Right lobe of liver (tissue), 6 donors: ENCODE results near the gene PRLHR. TPM values are rescaled to one million over a fixed set of nuclear protein-coding genes. Genes with fewer than 3 reads are reported as not detected.
A peak's percentile ranks its signal among the peaks of the same experiment; 100 is the strongest.

ENCODE experiments used
- ATAC-seq, 4 donors: fragments of 200-7000 bp; cut with Tn5 transposase; one replicate each; pipeline ENCODE4 v1.9.1; 2020; ENCODE audit warnings: mild to moderate bottlenecking in 4 of 4, moderate library complexity in 4 of 4
- DNase-seq, 3 donors: peaks; one replicate each; pipeline ENCODE4 v3.0.0-alpha.2; 2020
- H3K27ac ChIP-seq, 3 donors: fragments of 200-600 bp; one replicate each; pipeline ENCODE4 v1.8.0; 2022
- H3K27me3 ChIP-seq, 2 donors: fragments of 200-600 bp; one replicate each; pipeline ENCODE4 v1.8.0; 2022
- H3K36me3 ChIP-seq, 4 donors: fragments of 200-600 bp; sonication (generic) in 1 of 4; one replicate each; pipeline versions ENCODE4 v1.5.1 to v1.8.0; 2017 to 2022; ENCODE audit warnings: control low read depth in 1 of 4
- H3K4me1 ChIP-seq, 4 donors: fragments of 200-600 bp; sonication (generic) in 1 of 4; one replicate each; pipeline versions ENCODE4 v1.5.1 to v1.8.0; 2017 to 2022; ENCODE audit warnings: control low read depth in 1 of 4
- H3K4me3 ChIP-seq, 3 donors: fragments of 200-600 bp; one replicate each; pipeline ENCODE4 v1.8.0; 2022
- H3K9me3 ChIP-seq, 4 donors: fragments of 200-600 bp; sonication (generic) in 1 of 4; one replicate each; pipeline versions ENCODE4 v1.5.1 to v1.8.0; 2017 to 2022; ENCODE audit warnings: control low read depth in 1 of 4
- CTCF ChIP-seq, 4 donors: fragments of 200-600 bp in 3 of 4; fragments of 450-650 bp in 1 of 4; IDR thresholded peaks; one replicate each; pipeline versions ENCODE4 v1.5.1 to v1.8.0; 2016 to 2022; ENCODE audit warnings: antibody characterized with exemption in 4 of 4, mild to moderate bottlenecking in 2 of 4
- POLR2A ChIP-seq: fragments of 450-650 bp; IDR thresholded peaks from one replicate; pipeline ENCODE4 v1.6.1; 2017; ENCODE audit warnings: antibody characterized with exemption, mild to moderate bottlenecking
- WGBS: methylation state at CpG from one replicate; pipeline ENCODE4 v1.1.6; 2018; ENCODE audit warnings: low coverage, low lambda C conversion rate; ENCODE audit not compliant: insufficient coverage; ENCODE audit errors: missing lambda C conversion rate; 5-methylcytosine and 5-hydroxymethylcytosine counted together
- intact Hi-C, 2 donors: fragments of 100-400 bp; cut with DNase I; formaldehyde crosslinking; loops; one replicate each; pipeline versions ENCODE4 v1.11.2 to v1.14.1; 2022
- total RNA-seq, 6 experiments: library from RNA; depleted of rRNA in 2 of 6; stranded (reverse); fragments of >200 nt in 2 of 6; fragmentation: NEBNext Ultra II Directional in 3 of 6; extraction: Animal tissue kit (Norgen Biotek cat#: 25700) in 3 of 6; gene quantifications; one replicate each; pipeline versions ENCODE4 v1.1.0 to v1.2.4, GENCODE V29; 2016 to 2023
- donor health status: DM: no; HTN: yes; CAD: no.
- donor health status: DM: no; HTN: no; CAD: no.
- donor health status: DM: no; HTN: no; CAD: no.
- donor health status: DM: no; HTN: yes; CAD: no.
- donor health status: DM: no; HTN: yes; CAD: no.

The PRLHR gene
- total RNA-seq, 6 experiments from 2014 or later: not detected

DNA sequence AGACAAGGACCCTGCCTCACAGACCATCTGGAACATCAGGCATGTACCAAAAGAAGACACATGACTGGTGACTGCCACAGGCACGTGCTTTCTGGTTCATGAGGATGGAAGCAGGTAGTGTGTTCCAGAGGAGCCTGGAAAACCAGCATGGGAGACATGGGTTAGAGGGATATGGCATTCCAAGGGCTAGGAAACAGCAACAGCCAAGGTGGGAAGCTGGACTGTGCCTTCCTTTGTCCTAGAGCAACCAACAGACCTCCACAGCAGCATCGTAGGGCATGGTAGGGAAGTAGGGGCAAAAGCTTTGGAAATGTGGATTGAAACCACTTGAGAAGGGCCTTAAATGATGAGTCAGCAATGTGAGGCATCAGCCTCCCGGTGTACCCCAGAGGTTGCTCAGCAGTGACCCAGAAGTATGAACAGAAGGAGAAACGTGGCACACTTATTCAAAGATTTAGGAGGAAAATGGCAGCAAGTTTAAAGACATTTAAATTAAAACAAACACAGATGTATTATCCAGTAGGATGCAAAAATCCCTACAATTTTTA, 51.0 kb downstream of the PRLHR start:
- Histone ChIP-seq H3K27ac (no peak overlapping the region), H3K9me3 (no peaks in the 10 kb centered on the region), H3K36me3 (no peaks in the 10 kb centered on the region), H3K27me3 (no peaks in the 10 kb centered on the region), H3K4me3 (no peak overlapping the region), H3K4me1 (no peaks in the 10 kb centered on the region)
- intact Hi-C loops: no loop called here
- WGBS: 20% methylated on average over 3 of the region's 4 CpGs
- no peak for ATAC-seq
- DNase-seq: no peak
- TF ChIP-seq CTCF (IDR thresholded peaks at IDR 0.05) (peak in 1 of 4 donors; percentile 1), POLR2A (no peak)

- Histone ChIP-seq H3K9me3 (no peaks in the 10 kb centered on the region), H3K27me3 (no peaks in the 10 kb centered on the region), H3K4me1 (no peaks in the 10 kb centered on the region), H3K36me3 (no peaks in the 10 kb centered on the region), H3K27ac (no peak overlapping the region), H3K4me3 (no peak overlapping the region)
- DNase-seq (peak; percentile 60 to 72 (median 60)), ATAC-seq (peak; percentile 80 to 95 (median 91))
- 21% methylated on average over 8 of the region's 13 CpGs for WGBS
- TF ChIP-seq POLR2A: no peak
- peak; percentile 21 to 71 (median 62) for TF ChIP-seq CTCF (IDR thresholded peaks at IDR 0.05)
- intact Hi-C loops: no loop called here
Observed at GRCh38 chr10:118543714-118544400, 51.6 kb downstream of the PRLHR start.

- Histone ChIP-seq H3K36me3 (no peaks in the 10 kb centered on the region), H3K27me3 (no peaks in the 10 kb centered on the region), H3K4me3 (no peak overlapping the region), H3K9me3 (no peaks in the 10 kb centered on the region), H3K4me1 (no peaks in the 10 kb centered on the region), H3K27ac (no peak overlapping the region)
- WGBS: 67% methylated on average over 1 of the region's 1 CpG
- ATAC-seq (no peak), DNase-seq (no peak)
- intact Hi-C loops: no loop called here
- TF ChIP-seq POLR2A (no peak), CTCF (IDR thresholded peaks at IDR 0.05) (no peak)
Observed at GRCh38 chr10:118542745-118543144, 52.7 kb downstream of the PRLHR start.

GRCh38 chr10:118542205-118542604, 53.2 kb downstream of the PRLHR start:
- ATAC-seq (no peak), DNase-seq (no peak)
- intact Hi-C loops: no loop called here
- Histone ChIP-seq H3K4me3 (no peak overlapping the region), H3K9me3 (no peaks in the 10 kb centered on the region), H3K27ac (no peak overlapping the region), H3K36me3 (no peaks in the 10 kb centered on the region), H3K4me1 (no peaks in the 10 kb centered on the region), H3K27me3 (no peaks in the 10 kb centered on the region)
- no CpG with 5 or more reads among the region's 1 CpG for WGBS
- TF ChIP-seq POLR2A (no peak), CTCF (IDR thresholded peaks at IDR 0.05) (no peak)
